ENCODE measurements around the gene AFF2.

Gene AFF2

DNA sequence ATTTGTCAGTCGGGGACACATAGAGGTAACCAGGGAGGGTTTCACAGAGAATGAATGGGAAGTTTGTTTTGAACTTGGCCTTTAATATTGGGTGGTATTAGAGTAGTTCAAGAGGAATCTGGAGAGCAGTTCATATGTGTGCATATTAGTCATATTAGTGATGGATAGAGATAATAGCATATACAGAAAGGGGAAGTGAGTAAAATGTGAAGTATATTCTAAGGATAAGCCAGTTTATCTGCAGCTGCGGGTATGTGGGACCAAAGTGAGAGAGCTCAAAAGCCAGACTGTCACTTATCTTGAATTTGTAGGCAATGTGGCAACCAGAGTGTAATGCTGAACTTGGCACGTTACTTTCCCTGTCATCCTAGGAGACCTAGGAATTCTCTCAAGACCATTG is 169.9 kb downstream of the AFF2 start:
- H3K4me3 ChIP-seq (IDR thresholded peaks at IDR 0.05; ENCODE audit: insufficient read depth, low read depth, low read length), result no peak overlapping the region
- no peak overlapping the region for H2AFZ ChIP-seq (ENCODE audit: low read depth)
- no peaks in the 10 kb centered on the region for H3K79me2 ChIP-seq (ENCODE audit: insufficient read depth, low read depth)
- no peaks in the 10 kb centered on the region for H3K27me3 ChIP-seq (ENCODE audit: insufficient read depth, low read depth)
- H3K4me2 ChIP-seq, result no peak overlapping the region
- no peak overlapping the region for H3K27ac ChIP-seq
- no peaks in the 10 kb centered on the region for H3K36me3 ChIP-seq (ENCODE audit: insufficient read depth)
- no peaks in the 10 kb centered on the region for H4K20me1 ChIP-seq (ENCODE audit: insufficient read depth)
- no peaks in the 10 kb centered on the region for H3K4me1 ChIP-seq (ENCODE audit: low read depth, poor library complexity, severe bottlenecking)
- TF ChIP-seq, protein P1, sequence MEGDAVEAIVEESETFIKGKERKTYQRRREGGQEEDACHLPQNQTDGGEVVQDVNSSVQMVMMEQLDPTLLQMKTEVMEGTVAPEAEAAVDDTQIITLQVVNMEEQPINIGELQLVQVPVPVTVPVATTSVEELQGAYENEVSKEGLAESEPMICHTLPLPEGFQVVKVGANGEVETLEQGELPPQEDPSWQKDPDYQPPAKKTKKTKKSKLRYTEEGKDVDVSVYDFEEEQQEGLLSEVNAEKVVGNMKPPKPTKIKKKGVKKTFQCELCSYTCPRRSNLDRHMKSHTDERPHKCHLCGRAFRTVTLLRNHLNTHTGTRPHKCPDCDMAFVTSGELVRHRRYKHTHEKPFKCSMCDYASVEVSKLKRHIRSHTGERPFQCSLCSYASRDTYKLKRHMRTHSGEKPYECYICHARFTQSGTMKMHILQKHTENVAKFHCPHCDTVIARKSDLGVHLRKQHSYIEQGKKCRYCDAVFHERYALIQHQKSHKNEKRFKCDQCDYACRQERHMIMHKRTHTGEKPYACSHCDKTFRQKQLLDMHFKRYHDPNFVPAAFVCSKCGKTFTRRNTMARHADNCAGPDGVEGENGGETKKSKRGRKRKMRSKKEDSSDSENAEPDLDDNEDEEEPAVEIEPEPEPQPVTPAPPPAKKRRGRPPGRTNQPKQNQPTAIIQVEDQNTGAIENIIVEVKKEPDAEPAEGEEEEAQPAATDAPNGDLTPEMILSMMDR (conservative IDR thresholded peaks at IDR 0.05; ENCODE audit: low read depth, low read length), result no peak
- no peak overlapping the region for H3K9ac ChIP-seq

DNA sequence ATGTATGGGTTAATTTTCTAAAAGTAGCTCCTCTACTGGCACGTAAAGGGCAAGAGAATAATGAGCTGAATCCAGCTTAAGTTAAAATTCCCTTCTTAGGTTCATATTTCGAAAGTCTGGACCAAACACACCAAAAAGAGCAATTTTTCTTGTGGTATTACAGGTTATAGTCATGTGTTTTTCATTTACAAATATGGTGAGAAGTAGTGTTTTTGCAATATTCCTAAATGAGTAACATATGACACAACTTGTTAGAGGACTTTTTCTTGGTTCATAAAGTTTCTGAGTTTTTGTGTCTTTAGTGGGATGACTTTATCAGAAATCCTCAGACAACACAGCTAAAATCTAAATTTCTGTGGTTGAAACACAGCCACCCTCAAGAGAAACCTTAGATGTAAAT is 172.1 kb downstream of the AFF2 start:
- no peak overlapping the region for H3K4me3 ChIP-seq (IDR thresholded peaks at IDR 0.05; ENCODE audit: insufficient read depth, low read depth, low read length)
- no peaks in the 10 kb centered on the region for H4K20me1 ChIP-seq (ENCODE audit: insufficient read depth)

DNA sequence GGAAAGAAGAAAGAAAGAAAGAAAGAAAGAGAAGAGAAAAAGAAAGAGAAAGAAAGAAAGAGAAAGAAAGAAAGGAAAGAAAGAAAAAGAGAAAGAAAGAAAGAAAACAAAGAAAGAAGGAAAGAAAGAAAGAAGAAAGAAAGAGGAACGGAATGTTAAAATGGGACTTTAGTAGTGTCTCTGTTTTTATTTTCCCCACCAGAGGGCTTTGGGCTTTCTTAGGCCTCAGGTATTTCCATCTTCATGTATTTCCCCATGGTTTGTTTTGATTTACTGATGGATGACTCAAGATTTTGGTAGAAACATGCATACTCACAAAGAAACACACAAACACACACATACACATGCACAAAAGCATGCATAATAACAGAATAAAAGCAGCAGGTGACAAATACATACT is 181.2 kb downstream of the AFF2 start:
- Histone ChIP-seq H3K36me3 (ENCODE audit: insufficient read depth) (no peaks in the 10 kb centered on the region), H3K27me3 (ENCODE audit: insufficient read depth, low read depth) (no peaks in the 10 kb centered on the region), H3K27ac (no peak overlapping the region), H3K4me1 (ENCODE audit: low read depth, poor library complexity, severe bottlenecking) (no peaks in the 10 kb centered on the region), H2AFZ (ENCODE audit: low read depth) (no peak overlapping the region), H4K20me1 (ENCODE audit: insufficient read depth) (no peaks in the 10 kb centered on the region), H3K4me2 (no peak overlapping the region), H3K4me3 (IDR thresholded peaks at IDR 0.05; ENCODE audit: insufficient read depth, low read depth, low read length) (no peak overlapping the region), H3K9ac (no peak overlapping the region), H3K79me2 (ENCODE audit: insufficient read depth, low read depth) (no peaks in the 10 kb centered on the region)
- TF ChIP-seq, protein P1 (conservative IDR thresholded peaks at IDR 0.05; ENCODE audit: low read depth, low read length), result no peak

More for the DNA sequence above, 172.1 kb downstream of the AFF2 start:
- TF ChIP-seq, protein P1 (conservative IDR thresholded peaks at IDR 0.05; ENCODE audit: low read depth, low read length), result no peak
- no peaks in the 10 kb centered on the region for H3K27me3 ChIP-seq (ENCODE audit: insufficient read depth, low read depth)
- no peak overlapping the region for H2AFZ ChIP-seq (ENCODE audit: low read depth)
- no peak overlapping the region for H3K9ac ChIP-seq
- no peak overlapping the region for H3K4me2 ChIP-seq
- no peak overlapping the region for H3K27ac ChIP-seq
- H3K36me3 ChIP-seq (ENCODE audit: insufficient read depth), result no peaks in the 10 kb centered on the region
- H3K79me2 ChIP-seq (ENCODE audit: insufficient read depth, low read depth), result no peaks in the 10 kb centered on the region
- H3K4me1 ChIP-seq (ENCODE audit: low read depth, poor library complexity, severe bottlenecking), result no peaks in the 10 kb centered on the region

DNA sequence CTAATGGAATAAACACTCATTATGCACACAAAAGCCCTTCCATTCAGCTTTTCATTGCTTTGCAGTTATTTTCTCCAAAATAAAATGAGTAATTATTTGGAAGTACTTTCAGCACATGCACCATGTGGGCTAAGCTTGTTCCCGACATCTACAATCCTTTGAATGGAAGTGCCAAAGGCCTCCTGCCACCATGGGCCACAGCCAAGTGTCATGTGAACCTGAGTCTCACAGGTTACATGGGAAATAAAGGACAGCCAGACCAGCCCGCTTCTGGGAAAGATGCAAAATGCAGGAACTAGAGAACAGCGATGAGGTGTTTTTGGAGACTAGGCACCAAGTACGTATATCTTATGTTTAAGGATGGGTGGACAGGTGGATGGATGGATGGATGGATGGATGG is 181.8 kb downstream of the AFF2 start:
- H3K36me3 ChIP-seq (ENCODE audit: insufficient read depth), result no peaks in the 10 kb centered on the region
- H3K27ac ChIP-seq, result no peak overlapping the region
- H3K4me1 ChIP-seq (ENCODE audit: low read depth, poor library complexity, severe bottlenecking), result no peaks in the 10 kb centered on the region
- no peak overlapping the region for H3K4me3 ChIP-seq (IDR thresholded peaks at IDR 0.05; ENCODE audit: insufficient read depth, low read depth, low read length)
- TF ChIP-seq, protein P1 (conservative IDR thresholded peaks at IDR 0.05; ENCODE audit: low read depth, low read length), result no peak
- no peaks in the 10 kb centered on the region for H4K20me1 ChIP-seq (ENCODE audit: insufficient read depth)
- H3K4me2 ChIP-seq, result no peak overlapping the region
- H3K27me3 ChIP-seq (ENCODE audit: insufficient read depth, low read depth), result no peaks in the 10 kb centered on the region
- no peak overlapping the region for H3K9ac ChIP-seq
- H2AFZ ChIP-seq (ENCODE audit: low read depth), result no peak overlapping the region
- no peaks in the 10 kb centered on the region for H3K79me2 ChIP-seq (ENCODE audit: insufficient read depth, low read depth)
